IPS-NIHi11 (cell line): ENCODE measurements around the gene ENTPD7.
"Not testable (repeated sequence)": the region's sequence is repeated elsewhere in the genome, so short reads cannot be mapped to it uniquely, and the experiment has no call there.

Source experiments
- DNase-seq: peaks from one replicate; pipeline ENCODE4 v3.0.0; 2012; ENCODE audit warnings: mixed read lengths, low spot score

The ENTPD7 gene

GRCh38 chr10:99743841-99744240, 84.5 kb downstream of the ENTPD7 start:
- DNase-seq, result no peak

GRCh38 chr10:99746166-99746565, 86.9 kb downstream of the ENTPD7 start:
- not testable (repeated sequence) for DNase-seq

GRCh38 chr10:99748823-99749451, 89.6 kb downstream of the ENTPD7 start:
- DNase-seq, result no peak

- no peak for DNase-seq
These were observed 91.3 kb downstream of the ENTPD7 start for GRCh38 chr10:99750641-99751040.

- DNase-seq, result no peak
These were observed 95.4 kb downstream of the ENTPD7 start for GRCh38 chr10:99754670-99755069.
